ENCODE results near the gene VIPR2.

GRCh38 chr7:159015454-159016410 lies 128.9 kb downstream of the VIPR2 start:
- no peak for TF ChIP-seq POLR2A (IDR thresholded peaks at IDR 0.05)
- TF ChIP-seq, protein P1, sequence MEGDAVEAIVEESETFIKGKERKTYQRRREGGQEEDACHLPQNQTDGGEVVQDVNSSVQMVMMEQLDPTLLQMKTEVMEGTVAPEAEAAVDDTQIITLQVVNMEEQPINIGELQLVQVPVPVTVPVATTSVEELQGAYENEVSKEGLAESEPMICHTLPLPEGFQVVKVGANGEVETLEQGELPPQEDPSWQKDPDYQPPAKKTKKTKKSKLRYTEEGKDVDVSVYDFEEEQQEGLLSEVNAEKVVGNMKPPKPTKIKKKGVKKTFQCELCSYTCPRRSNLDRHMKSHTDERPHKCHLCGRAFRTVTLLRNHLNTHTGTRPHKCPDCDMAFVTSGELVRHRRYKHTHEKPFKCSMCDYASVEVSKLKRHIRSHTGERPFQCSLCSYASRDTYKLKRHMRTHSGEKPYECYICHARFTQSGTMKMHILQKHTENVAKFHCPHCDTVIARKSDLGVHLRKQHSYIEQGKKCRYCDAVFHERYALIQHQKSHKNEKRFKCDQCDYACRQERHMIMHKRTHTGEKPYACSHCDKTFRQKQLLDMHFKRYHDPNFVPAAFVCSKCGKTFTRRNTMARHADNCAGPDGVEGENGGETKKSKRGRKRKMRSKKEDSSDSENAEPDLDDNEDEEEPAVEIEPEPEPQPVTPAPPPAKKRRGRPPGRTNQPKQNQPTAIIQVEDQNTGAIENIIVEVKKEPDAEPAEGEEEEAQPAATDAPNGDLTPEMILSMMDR (IDR thresholded peaks at IDR 0.05 in 8 of 11, conservative IDR thresholded peaks at IDR 0.05 in 3 of 11), result no peak
